HEK293T (cell line): ENCODE results near the gene C14orf180.

Experiments used
- CTCF ChIA-PET: fragments of 350-600 bp; formaldehyde crosslinking; extraction: SDS; loops from one replicate; lab custom pipeline; 2021; ENCODE audit warnings: antibody characterized with exemption, inconsistent platforms; lab: Yijun Ruan, JAX
- POLR2A ChIA-PET: fragments of 350-600 bp; formaldehyde crosslinking; extraction: SDS; loops from one replicate; lab custom pipeline; 2020; ENCODE audit warnings: antibody characterized with exemption, inconsistent platforms; lab: Yijun Ruan, JAX
- DNase-seq: peaks from one replicate; pipeline ENCODE4 v3.0.0; 2012; ENCODE audit warnings: mixed read lengths; ENCODE audit errors: extremely low spot score
- ARNT ChIP-seq: fragments of 450-650 bp; IDR thresholded peaks from 2 replicates; pipeline ENCODE4 v1.6.1; 2017; ENCODE audit warnings: mild to moderate bottlenecking
- BHLHE40 ChIP-seq: fragments of 450-650 bp; IDR thresholded peaks from 2 replicates; pipeline ENCODE4 v1.6.1; 2016; ENCODE audit warnings: mild to moderate bottlenecking, moderate library complexity, borderline replicate concordance
- CTBP1 ChIP-seq: fragments of 450-650 bp; IDR thresholded peaks from 2 replicates; pipeline ENCODE4 v1.6.1; 2016; ENCODE audit warnings: borderline replicate concordance
- ELF4 ChIP-seq: fragments of 450-650 bp; IDR thresholded peaks from 2 replicates; pipeline ENCODE4 v1.6.1; 2017; ENCODE audit warnings: antibody characterized with exemption
- FOXA1 ChIP-seq: fragments of 450-650 bp; IDR thresholded peaks from 2 replicates; pipeline ENCODE4 v1.6.1; 2016; ENCODE audit warnings: mild to moderate bottlenecking
- FOXM1 ChIP-seq: fragments of 450-650 bp; IDR thresholded peaks from 2 replicates; pipeline ENCODE4 v1.6.1; 2017; ENCODE audit warnings: mild to moderate bottlenecking, borderline replicate concordance
- HDGF ChIP-seq: fragments of 450-650 bp; IDR thresholded peaks from 2 replicates; pipeline ENCODE4 v1.6.1; 2017; ENCODE audit warnings: antibody characterized with exemption, borderline replicate concordance
- L3MBTL2 ChIP-seq: fragments of 450-650 bp; conservative IDR thresholded peaks from 2 replicates; pipeline ENCODE4 v1.6.1; 2016; ENCODE audit warnings: mild to moderate bottlenecking
- LEF1 ChIP-seq: fragments of 450-650 bp; IDR thresholded peaks from 2 replicates; pipeline ENCODE4 v1.6.1; 2017; ENCODE audit warnings: mild to moderate bottlenecking, borderline replicate concordance
- NFRKB ChIP-seq: fragments of 450-650 bp; IDR thresholded peaks from 2 replicates; pipeline ENCODE4 v1.6.1; 2016; ENCODE audit warnings: mild to moderate bottlenecking, moderate library complexity
- SP1 ChIP-seq: fragments of 450-650 bp; IDR thresholded peaks from 2 replicates; pipeline ENCODE4 v1.6.1; 2017
- SUZ12 ChIP-seq: fragments of 450-650 bp; IDR thresholded peaks from 2 replicates; pipeline ENCODE4 v1.6.1; 2016; ENCODE audit warnings: mild to moderate bottlenecking
- TARDBP ChIP-seq: fragments of 450-650 bp; IDR thresholded peaks from 2 replicates; pipeline ENCODE4 v1.6.1; 2016
- ZNF384 ChIP-seq: fragments of 450-650 bp; IDR thresholded peaks from 2 replicates; pipeline ENCODE4 v1.6.1; 2016
- TF ChIP-seq, protein P1 (sequence below): fragments of 450-650 bp; IDR thresholded peaks from 2 replicates; pipeline ENCODE4 v1.6.1; 2016

Gene C14orf180

DNA sequence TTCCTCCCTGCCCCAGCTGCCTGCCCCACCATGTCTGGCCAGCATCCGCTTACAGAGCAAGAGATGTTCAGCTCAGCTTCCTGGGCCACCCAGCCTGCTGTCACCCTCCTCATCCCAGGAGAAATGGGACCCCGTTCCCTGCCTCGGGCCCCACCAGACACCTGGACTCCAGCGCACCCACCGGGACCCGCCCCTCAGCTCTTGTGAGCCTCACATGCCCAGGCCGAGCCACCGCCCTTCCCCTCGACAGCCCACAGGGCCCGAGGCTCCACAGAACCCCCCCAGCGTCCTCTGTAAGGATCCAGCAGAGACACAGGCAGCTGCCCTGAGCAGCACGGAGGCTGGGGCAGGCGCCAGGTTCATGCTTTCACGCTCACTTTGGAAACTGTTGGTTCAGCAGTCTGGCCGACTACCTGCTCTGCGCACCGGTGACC, 18.4 kb upstream of the C14orf180 start:
- no peak for DNase-seq
- ChIA-PET POLR2A (no interaction called here), CTCF (no interaction called here)
- no peak for TF ChIP-seq SP1
- TF ChIP-seq ELF4: no peak
- TF ChIP-seq CTBP1: no peak
- no peak for TF ChIP-seq BHLHE40
- TF ChIP-seq, protein P1, sequence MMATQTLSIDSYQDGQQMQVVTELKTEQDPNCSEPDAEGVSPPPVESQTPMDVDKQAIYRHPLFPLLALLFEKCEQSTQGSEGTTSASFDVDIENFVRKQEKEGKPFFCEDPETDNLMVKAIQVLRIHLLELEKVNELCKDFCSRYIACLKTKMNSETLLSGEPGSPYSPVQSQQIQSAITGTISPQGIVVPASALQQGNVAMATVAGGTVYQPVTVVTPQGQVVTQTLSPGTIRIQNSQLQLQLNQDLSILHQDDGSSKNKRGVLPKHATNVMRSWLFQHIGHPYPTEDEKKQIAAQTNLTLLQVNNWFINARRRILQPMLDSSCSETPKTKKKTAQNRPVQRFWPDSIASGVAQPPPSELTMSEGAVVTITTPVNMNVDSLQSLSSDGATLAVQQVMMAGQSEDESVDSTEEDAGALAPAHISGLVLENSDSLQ: no peak
- no peak for TF ChIP-seq FOXA1
- no peak for TF ChIP-seq NFRKB
- TF ChIP-seq HDGF: no peak
- TF ChIP-seq ARNT: no peak
- TF ChIP-seq L3MBTL2: no peak

DNA sequence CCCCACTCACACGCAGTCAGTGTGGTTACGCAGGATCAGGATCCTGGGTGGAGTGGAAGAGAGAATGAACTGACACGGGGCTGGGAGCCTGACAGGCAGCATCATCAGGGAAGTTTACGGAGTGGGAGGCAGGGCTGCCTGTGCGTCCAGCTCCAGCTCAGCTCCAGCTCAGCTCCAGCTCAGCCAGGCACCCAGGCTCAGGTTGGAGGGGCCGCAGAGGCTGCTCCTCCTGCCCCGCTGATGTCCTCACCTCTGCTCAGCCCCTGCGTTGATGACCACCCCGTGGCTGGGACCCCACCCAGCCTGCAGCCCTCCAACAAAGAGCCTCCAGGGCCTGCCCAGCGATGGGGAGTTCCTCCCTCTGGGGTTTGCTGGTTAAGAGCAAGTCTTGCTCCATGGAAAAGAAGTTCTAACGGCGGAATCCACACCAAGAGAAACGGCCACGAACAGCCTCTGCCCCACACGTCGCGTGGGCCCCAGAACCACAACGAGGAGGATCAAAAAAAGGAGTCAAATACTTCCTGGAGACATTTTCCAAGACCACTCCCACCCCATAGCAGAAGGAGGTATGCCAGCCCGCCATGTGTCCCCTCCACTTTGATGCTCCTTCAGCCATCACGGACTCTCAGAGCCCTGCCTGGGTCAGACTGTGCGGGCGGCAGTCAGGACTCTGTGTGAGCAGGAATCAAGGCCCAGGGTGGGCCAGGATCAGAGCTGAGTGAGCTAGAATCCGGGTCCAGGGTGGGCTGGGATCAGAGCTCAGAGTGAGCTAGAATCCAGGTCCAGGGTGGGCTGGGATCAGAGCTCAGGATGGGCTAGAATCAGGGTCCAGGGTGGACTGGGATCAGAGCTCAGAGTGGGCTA, 17.7 kb upstream of the C14orf180 start:
- no peak for DNase-seq
- TF ChIP-seq HDGF: no peak
- TF ChIP-seq SP1: no peak
- TF ChIP-seq TARDBP: no peak
- no peak for TF ChIP-seq NFRKB
- no peak for TF ChIP-seq ZNF384
- no peak for TF ChIP-seq BHLHE40
- no peak for TF ChIP-seq ARNT
- no peak for TF ChIP-seq SUZ12
- TF ChIP-seq ELF4: no peak
- TF ChIP-seq FOXM1: no peak
- no peak for TF ChIP-seq LEF1
- POLR2A ChIA-PET: no interaction called here
- CTCF ChIA-PET: interaction anchor here (0.8 kb wide), 1 partner anchor 424 kb away, joined by 3 read pairs; no protein-coding TSS in a partner anchor

DNA sequence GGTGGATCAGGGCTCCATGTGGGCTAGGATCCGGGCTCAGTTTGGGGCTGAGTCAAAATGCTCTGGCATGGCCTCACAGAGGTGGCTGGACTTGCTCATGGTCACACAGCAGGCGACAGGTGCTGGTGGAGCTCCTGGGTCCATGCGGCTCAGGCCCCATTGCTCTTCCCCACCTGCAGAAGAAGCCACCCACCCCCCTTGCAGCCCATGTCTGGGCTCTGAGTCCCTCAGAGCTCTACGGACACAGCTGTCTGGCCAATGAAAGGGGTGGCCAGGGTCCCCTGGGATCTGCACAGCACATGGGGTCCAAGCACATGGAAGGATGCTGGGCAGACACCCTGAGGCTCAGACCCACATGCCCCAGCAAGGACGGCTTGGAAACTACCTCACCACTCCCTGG, 17.0 kb upstream of the C14orf180 start:
- no peak for DNase-seq
- POLR2A ChIA-PET: no interaction called here
- CTCF ChIA-PET: interaction anchor here (0.8 kb wide), 1 partner anchor 425 kb away, joined by 3 read pairs; no protein-coding TSS in a partner anchor
- TF ChIP-seq ARNT (no peak), BHLHE40 (no peak)

DNA sequence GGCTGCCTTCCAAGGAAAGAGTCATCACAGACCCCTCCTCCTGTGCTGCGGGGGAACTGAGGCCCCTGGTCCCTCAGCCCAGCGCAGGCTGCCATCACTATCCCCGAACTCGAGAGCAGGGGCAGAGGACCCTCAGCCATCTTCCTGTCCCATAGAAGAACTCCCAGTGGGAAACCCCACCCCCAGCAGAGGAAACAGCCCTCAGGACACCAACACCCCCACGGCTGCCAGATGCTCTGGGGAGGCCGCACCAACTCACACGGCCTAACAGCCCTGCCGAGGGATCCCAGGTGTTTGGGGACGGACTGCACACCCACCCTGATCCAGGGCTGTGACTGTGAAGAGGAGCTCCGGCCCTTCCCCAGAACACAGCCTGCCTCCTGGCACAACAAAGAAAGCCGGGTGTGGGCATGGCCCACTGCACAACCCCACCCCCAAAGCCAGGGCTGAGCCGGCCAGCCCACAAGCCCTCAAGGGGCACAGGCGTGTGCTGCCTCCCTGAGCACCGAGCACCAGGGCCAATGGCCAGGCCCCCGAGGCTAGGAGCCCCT, 16.3 kb upstream of the C14orf180 start:
- DNase-seq: no peak
- CTCF ChIA-PET: no interaction called here
- POLR2A ChIA-PET: no interaction called here
- no peak for TF ChIP-seq L3MBTL2
- no peak for TF ChIP-seq TARDBP
- TF ChIP-seq LEF1: no peak
- TF ChIP-seq, protein P1: no peak
- TF ChIP-seq ELF4: no peak
- no peak for TF ChIP-seq SUZ12

DNA sequence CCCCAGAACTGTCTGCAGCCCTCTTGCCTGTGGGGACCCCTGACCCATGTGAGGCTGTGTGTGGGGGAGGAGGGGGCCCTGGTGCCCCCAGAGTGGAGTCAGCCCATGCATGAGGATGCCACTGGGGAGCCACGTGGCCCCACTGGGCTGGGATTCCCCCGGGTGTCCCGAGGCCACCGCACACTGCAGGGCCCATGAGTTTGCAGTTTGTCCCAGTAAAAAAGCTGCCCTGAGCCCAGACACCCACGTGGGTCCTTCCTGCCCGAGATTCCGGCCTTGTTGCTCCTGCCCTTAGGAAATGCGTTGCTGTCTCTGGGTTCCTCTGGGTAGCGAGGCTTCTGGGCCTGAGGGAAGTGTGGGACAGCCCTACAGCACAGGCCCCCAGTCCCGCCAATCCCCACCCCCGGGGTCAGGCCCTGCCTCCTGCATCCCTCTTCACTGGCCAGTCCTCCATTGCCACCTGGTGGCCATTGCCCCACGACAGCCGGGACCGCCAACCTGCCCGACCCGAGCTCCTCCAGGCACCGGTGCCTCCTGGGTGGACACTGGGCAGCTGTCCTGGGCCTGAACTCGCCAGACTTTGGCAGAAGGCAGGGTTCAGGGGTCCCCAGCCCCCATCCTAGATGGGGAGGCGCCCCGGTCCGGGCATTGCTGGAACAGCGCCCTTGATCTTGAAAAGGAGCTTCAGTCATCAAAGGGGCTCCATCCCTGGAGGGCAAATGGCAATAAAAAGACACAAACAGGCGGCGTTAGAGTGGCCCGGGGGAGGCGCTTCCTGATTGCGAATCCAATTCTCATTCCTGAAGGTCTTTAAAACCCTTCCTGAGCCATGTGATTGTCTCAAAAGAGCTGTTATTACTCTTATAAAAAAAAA, 15.6 kb upstream of the C14orf180 start:
- ChIA-PET POLR2A (interaction anchor here (0.8 kb wide), 1 partner anchor 10 kb away, joined by 3 read pairs; no protein-coding TSS in a partner anchor), CTCF (interaction anchor here (0.6 to 1.3 kb wide), 14 partner anchors 10 to 1530 kb away, joined by 3 to 12 read pairs (median 4); no protein-coding TSS in a partner anchor)
- DNase-seq: peak; percentile 86
- TF ChIP-seq NFRKB: no peak

DNA sequence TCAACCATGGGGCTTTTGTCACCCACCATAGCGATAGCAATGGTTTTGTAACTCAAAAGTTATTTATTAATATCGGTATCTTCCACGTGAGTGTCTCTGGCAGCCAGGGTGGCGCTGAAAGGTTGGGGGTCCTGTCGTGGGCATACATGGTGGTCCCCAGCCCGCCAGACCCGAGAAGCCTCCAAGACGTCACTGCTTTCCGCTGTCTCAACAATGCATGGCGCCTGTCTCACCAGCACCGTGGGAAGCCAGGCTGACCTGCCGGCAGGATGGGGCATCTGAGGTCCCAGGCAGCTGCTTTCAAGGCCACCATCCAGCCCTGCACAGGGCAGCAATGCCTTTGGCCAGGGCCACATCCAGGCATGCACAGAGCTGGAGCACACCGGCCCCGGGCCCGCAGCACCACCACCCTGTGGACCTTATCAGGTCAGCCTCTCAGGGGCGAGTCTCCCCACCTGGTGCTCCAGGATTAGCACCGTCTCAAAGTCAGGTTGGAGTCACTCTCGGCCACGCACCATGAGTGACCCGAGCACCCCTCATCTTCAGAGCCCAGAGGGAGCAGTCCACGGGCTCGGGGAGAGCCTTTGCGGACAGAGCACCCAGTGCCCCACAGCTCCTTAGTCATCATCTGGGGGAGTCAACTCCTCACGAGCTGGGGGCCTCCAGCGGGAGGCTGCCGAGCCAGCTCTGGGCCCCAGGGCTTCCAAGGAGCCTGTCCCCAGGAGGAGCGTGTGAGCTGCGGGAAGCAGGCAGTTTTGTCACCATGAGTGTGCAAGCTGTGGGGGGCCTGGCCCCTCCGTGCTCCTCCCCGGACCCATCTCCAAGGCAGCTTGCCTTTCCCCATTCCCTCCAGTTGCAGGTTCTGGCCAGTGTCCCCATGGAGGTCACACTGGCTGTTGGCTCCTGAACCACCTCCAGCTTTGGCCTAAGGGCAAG, 14.6 kb upstream of the C14orf180 start:
- POLR2A ChIA-PET: interaction anchor here (0.8 kb wide), 1 partner anchor 9 kb away, joined by 3 read pairs; no protein-coding TSS in a partner anchor
- CTCF ChIA-PET: interaction anchor here (0.6 to 1.3 kb wide), 16 partner anchors 9 to 1531 kb away, joined by 3 to 12 read pairs (median 4); no protein-coding TSS in a partner anchor
- DNase-seq: no peak
- TF ChIP-seq NFRKB: no peak
- TF ChIP-seq CTBP1: no peak
- TF ChIP-seq ELF4: no peak
- no peak for TF ChIP-seq SP1
- TF ChIP-seq SUZ12: no peak
- no peak for TF ChIP-seq BHLHE40
- no peak for TF ChIP-seq ZNF384
- no peak for TF ChIP-seq FOXA1
- no peak for TF ChIP-seq LEF1
- TF ChIP-seq FOXM1: no peak
- TF ChIP-seq, protein P1: no peak
- TF ChIP-seq ARNT: no peak
